GM19238 (cell line): ENCODE results near the gene UNG.
A peak's percentile ranks its signal among the peaks of the same experiment; 100 is the strongest.

Source experiments
- DNase-seq: peaks from one replicate; pipeline ENCODE4 v3.0.0; 2011; ENCODE audit warnings: low spot score; ENCODE audit not compliant: insufficient read length

Gene UNG

DNA sequence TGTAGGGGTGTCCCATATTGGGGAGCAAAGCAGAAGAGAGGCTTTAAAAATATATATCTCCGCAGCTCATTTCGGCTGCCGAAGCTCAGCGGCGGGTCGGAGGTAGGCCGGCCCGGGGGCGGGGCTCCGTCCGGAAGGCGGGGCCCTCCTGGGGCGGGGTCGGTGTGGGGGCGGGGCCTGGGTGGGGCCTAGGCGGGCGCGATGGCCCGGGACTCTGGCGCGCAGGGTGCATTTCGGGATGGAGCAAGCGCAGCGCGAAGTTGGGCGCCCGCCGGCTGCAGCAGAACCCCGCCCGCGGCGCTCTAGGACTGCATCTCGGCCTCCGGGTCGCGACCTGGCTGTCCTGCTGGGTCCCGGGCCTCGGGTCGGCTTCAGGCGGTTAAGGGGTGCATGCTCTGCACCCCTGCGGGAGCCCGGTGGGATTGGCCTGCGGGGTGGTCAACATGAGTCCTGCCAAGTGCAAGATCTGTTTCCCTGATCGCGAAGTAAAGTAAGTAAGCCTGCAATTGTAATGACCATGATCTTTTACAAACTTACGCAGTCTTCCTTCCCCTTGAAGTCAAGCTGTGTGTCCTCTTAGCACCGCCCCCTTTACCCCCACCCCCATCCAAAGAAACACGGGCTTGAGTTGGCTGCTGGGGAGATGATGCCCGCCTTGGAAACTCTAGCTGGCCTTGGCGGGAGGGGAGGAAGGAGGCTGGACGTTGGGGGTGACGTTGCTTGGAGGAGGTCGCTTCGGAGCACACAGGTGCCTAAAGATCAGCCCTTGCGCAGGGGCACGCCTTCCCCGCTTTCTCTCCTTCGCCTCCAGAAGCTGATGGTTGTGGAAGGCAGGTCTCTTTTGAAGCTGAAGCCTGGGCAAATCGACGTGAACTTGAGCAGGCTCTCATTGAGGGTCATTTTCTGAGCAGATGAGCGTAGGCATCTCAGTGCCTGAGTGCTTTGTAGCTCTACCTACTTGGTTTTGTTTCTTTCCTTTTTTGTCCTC, 57.3 kb downstream of the UNG start:
- DNase-seq, result peak; percentile 84

DNA sequence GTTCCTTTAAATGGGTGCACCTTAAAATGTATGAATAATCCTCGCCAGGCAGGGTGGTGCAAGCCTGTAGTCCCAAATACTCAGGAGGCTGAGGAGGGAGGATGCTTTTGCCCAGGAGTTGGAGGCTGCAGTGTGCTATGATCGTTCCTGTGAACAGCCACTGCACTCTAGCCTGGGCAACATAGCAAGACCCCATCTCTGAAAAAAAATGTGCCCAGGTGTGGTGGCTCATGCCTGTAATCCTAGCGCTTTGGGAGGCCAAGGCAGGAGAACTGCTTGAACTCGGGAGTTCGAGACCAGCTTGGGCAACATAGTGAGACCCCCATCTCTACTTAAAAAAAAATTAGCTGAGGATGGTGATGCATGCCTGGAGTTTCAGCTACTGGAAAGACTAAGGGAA, 58.6 kb downstream of the UNG start:
- no peak for DNase-seq

DNA sequence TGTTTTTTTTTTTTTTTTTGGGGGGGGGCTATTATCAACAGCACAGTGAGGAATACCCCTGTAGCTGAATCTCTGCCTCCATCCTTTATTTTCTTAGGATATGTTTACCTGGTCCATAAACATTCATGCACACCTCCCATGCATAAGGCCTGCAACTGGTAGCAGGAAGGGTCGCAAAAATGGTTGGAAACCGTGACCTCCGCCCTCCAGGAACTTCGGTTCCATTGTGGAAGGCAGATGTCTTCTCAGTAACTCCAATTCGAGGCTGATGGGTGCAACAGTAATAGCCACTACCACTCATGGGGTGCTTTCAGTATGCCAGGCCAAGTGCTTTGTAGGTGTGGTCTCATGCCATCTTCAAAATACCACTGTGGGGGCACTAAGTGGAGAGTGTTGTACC, 59.2 kb downstream of the UNG start:
- DNase-seq, result no peak

DNA sequence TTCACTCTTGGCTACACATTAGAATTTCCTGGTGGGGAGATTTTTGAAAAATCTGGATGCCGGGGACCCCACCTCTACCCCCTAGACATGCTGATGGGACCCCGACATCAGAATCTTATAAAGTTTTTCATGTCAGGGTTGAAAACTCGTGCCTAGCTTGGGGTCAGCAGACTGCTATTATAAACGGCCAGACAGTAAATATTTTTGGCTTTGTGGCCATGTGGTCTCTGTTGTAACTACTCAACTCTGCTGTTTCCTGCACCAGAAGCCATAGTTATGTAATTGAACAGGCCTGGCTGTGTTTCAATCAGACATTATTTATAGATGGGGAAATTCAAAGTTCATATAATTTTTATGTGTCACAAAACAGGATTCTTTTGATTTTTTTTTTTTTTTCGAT, 60.6 kb downstream of the UNG start:
- DNase-seq, result no peak

DNA sequence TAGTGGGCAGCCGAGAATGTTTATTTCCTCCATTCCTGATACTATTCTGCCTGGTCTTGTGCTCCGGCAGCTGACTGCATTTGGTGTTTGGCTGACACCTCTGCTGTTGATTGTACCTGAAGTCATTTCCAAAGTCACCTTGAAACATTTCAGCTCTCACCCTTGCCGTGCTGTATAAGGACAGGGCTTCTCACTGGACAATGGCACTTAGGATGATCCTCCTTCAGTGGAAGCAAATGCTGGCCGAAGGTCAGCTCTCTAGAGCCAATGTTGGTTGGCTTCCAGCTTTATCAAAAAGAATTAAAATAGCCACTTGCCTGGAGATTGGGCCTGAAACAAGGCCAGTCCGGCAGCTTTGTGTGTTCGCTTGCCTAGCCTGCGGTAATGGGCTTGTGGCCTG, 63.0 kb downstream of the UNG start:
- no peak for DNase-seq
